GM23338 (cell line): ENCODE data around the gene ETNPPL.
"Not testable (repeated sequence)": the region's sequence is repeated elsewhere in the genome, so short reads cannot be mapped to it uniquely, and the experiment has no call there.

ENCODE experiments used
- CTCF ChIP-seq, 2 experiments: fragments of 200-600 bp in 1 of 2; sonication (generic) in 1 of 2; conservative IDR thresholded peaks; 2 replicates each; pipeline versions ENCODE4 v1.5.1 to v1.6.1; 2016 to 2017; ENCODE audit warnings: antibody characterized with exemption in 2 of 2, low read depth in 2 of 2, mild to moderate bottlenecking in 2 of 2, moderate library complexity in 1 of 2
- EZH2 ChIP-seq: fragments of 200-600 bp; sonication (generic); IDR thresholded peaks from one replicate; pipeline ENCODE4 v1.8.0; 2017; ENCODE audit warnings: antibody characterized with exemption, mild to moderate bottlenecking, low read depth; ENCODE audit not compliant: unreplicated experiment
- EZH2phosphoT487 ChIP-seq: fragments of 200-600 bp; sonication (generic); IDR thresholded peaks from one replicate; pipeline ENCODE4 v1.8.1; 2018; ENCODE audit warnings: antibody characterized with exemption; ENCODE audit not compliant: unreplicated experiment
- POLR2AphosphoS5 ChIP-seq: IDR thresholded peaks from 2 replicates; pipeline ENCODE4 v1.6.1; 2016; ENCODE audit warnings: antibody characterized with exemption, low read depth
- ZNF114 ChIP-seq: fragments of 250-450 bp; sonication (Bioruptor Pico); IDR thresholded peaks from 2 replicates; pipeline ENCODE4 v1.5.0; 2020; ENCODE audit warnings: mild to moderate bottlenecking, moderate library complexity
- ZNF331 ChIP-seq: fragments of 250-450 bp; sonication (Bioruptor Pico); IDR thresholded peaks from 2 replicates; pipeline ENCODE4 v1.5.0; 2020; ENCODE audit warnings: low read depth, mild to moderate bottlenecking, moderate library complexity

- TF ChIP-seq CTCF (conservative IDR thresholded peaks at IDR 0.05; ENCODE audit: low read depth in 2 of 2); EZH2; ZNF114 (CRISPR knock-in tag); EZH2phosphoT487; POLR2AphosphoS5; ZNF331: not testable (repeated sequence)
These were observed 52.3 kb downstream of the ETNPPL start for GRCh38 chr4:108710578-108710977.
